HG02973 (cell line): ENCODE measurements around the gene TMEM150A.
"Not testable (repeated sequence)": the region's sequence is repeated elsewhere in the genome, so short reads cannot be mapped to it uniquely, and the experiment has no call there.

Source experiments
- ATAC-seq: cut with Tn5 transposase; IDR thresholded peaks from one replicate; pipeline ENCODE4 v1.9.1; 2021; ENCODE audit warnings: moderate library complexity; ENCODE audit not compliant: unreplicated experiment

TMEM150A gene

DNA sequence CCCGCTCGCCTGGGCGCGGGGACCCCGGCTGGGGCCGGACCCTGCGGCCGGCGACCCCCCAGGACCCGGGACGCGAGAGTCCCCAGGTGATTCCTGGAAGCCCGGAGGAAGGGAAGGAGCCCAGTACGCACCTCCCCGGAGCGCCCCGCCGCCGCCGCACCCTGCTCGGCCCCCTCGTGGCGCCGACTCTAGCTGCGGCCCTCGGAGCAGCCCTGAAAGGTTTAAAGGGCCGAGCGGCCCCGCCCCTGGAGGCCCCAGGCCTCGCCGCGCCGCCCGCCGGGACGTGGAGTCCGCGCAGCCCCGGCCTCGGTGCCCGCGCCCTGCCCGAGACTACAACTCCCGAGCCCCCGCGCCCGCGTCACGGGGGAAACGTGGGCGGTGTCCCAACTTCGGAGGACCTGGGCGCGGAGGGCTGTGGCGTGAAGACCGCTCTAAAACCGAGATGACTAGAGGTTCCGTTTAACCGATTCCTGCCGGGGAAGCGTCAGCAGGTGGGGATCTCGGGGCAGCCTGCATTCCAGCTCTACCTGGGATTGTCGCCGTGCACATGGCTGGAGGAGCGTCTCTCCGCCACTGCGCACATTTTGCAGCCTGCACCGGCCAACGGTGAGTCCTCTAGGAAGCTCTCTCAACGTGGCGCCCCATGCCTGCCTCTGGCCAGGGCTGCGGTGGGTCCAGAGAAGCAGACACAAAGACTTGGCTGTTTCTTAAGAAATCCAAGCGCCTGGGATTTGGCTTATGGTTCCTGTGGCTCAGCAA is at the start of gene TMEM150A:
TSS of gene TMEM150A (minus strand) at position 223 of the 759 bp plus-strand sequence. CDS start 750 bp downstream, outside the sequence.
- ATAC-seq = peak; percentile 92

GRCh38 chr2:85652056-85652455 is 49.6 kb upstream of the TMEM150A start:
- ATAC-seq = no peak

DNA sequence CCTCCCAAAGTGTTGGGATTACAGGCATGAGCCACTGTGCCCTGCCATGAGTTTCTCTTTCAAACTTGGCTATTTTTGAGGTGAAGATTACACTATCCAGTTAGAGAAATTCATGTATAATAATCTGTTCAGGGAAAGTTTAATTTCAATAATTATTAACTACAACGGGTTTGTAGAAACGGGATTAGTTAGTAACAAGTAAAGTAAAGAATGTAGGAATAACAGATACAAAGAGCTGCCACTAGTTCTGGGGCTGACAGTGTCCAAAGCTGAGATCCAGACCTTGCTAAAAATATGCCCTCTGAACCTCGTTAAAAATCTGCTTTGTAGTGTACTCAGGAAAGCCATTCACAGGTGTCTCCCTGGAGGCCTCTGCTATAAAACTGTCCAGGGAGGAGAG is 48.6 kb upstream of the TMEM150A start:
- no peak for ATAC-seq

- ATAC-seq = no peak
Observed at GRCh38 chr2:85650456-85650855, 48.0 kb upstream of the TMEM150A start.

DNA sequence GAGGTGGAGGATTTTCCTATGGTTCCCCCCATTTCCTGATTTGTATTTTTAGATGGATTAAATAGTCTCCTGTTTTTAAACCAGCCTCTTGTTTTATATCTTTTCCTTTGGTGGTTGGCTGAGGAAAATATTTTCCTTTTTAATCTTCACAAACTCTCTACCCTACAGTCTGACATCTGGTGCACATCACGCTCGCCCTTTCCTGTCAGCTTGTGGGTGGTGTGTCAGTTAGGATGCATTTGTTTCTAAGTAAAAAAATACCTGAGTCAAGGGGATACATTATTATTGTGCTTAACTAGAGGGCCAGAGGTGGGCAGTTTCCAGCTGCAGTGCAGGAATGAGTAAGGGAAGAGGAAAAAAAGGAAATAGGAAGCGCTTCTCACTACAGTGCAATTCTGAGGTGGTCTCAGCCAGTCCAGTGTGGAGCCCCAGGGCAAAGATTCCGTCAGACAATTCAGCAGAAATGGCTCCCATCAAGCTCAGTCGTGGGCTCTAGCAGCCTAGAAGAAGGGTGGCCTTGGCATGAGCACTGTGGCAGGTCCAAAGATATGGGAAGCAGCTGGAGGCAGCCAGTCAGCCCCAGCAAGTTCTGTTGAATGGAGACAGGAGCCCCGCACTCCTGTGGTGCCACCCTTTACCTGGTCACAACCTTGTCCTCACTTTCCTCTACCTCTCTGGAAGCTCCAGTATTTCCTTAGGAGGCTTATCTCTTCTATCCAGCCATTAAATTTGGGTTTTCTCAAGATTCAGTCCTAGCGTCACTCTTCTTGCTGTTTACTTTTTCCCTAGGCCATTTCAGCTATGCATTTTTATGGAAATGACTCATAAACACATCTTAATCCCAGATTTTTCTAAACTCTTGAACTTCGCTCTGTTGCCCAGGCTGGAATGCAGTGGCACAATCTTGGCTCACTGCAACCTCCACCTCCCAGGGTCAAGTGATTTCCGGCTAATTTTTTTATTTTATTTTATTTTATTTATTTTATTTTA is 47.0 kb upstream of the TMEM150A start:
- ATAC-seq = no peak

GRCh38 chr2:85648619-85649018 is 46.1 kb upstream of the TMEM150A start:
- no peak for ATAC-seq

DNA sequence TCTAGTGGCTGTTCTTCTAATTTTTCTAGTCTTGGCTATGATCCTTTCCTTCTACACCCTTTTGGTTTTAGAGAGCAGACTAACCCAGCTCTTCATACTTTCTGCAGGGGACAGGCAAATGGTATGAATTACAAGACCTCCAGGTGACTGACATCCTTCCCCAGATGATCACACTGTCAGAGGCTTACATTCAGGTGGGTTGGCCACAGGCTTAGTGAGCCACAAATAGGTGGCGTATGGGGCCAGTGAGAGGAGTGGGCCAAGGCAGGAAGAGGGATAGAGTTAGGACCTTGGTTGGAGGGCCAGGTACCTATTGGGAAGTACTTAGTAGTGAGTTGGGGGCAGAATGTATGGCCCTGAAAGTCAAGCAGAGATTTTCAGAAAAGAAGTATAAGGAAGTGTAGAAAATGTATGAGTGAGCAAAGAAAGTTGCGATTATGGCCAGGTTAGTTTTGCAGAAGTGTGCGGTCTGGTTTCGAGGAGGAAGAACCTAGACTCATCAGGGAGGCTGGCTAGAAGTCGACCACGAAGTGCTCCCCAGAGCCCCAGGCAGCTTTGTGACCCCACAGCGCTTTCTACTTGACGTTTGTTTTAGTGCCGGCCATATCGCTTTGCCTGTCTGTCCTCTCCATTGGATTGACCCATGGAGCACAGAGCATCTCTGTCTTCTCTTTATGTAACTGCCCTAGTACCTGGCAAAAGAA is 45.5 kb upstream of the TMEM150A start:
- ATAC-seq = peak; percentile 51

DNA sequence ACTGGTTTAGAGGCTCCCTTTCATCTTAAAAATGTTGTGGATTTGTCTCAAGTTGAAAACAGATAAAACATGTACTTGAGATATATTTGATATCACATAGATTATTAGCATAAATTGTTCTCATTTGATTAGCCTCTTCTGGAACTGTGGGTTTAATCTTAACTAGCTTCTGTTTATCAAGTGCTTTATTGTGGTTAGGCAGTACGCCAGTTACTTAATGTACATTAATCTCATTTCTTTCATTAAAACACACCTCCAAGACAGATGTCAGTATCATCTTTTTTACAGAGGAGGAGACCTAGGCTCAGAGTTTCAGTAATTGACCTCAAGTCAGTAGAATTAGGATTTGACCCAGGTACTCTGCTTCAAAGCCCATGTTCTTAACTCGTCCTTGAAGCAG is 43.7 kb upstream of the TMEM150A start:
- no peak for ATAC-seq

DNA sequence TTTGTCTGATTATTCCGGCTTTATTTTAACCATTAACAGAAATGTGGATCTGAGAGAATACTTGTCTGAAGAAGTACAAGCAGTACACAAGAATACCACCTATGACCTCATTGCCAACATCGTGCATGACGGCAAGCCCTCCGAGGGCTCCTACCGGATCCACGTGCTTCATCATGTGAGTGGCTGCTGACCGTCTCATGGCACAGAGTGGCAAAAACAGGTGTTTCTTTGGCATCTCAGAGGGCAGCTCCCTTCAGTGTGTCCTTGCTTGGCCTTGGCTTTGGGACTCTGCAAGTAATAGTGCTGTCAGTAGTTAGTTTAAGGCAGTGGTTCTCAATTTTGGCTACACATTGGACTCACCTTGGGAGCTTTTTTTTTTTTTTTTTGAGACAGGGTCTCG is 42.4 kb upstream of the TMEM150A start:
- no peak for ATAC-seq

GRCh38 chr2:85642725-85643124 is 40.2 kb upstream of the TMEM150A start:
- peak; percentile 59 for ATAC-seq

DNA sequence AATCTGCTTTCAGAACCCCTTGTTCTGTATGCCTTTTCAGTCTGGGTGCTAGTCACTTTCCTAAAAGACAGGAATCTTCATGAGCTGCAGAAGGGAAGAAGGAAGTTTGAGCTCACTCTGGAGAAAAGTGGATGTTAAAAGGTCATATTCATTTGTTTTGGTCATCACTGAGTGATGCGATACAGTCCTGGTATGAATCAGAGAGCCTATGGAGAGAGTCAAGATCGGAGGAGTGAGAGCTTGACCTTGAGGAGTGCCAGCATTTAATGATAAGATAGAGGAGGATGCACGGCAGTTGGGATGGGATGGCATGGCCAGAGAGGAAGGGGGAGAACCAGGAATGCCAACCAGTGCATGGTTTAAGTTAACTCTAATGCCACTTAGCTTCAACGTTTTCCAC is 33.1 kb upstream of the TMEM150A start:
- no peak for ATAC-seq

DNA sequence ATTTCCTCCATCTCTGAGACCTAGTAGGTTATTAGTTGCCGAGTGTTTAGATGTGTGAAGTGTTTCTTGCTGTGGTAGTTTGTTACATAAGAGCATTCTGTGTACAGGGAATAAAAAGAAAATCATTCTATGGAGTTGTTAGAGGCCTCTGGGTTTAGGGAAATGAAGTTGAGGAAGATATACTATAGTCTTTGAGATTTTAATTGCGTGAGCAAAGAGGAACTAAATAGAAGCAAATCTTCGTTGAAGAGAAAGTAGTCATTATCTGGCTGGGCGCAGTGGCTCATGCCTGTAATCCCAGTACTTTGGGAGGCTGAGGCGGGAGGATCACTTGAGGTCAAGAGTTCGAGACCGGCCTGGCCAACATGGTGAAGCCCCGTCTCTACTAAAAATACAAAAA is 32.5 kb upstream of the TMEM150A start:
- ATAC-seq = no peak

- ATAC-seq = no peak
Observed at GRCh38 chr2:85631316-85631715, 28.8 kb upstream of the TMEM150A start.

GRCh38 chr2:85628658-85629057 is 26.2 kb upstream of the TMEM150A start:
- ATAC-seq = no peak

DNA sequence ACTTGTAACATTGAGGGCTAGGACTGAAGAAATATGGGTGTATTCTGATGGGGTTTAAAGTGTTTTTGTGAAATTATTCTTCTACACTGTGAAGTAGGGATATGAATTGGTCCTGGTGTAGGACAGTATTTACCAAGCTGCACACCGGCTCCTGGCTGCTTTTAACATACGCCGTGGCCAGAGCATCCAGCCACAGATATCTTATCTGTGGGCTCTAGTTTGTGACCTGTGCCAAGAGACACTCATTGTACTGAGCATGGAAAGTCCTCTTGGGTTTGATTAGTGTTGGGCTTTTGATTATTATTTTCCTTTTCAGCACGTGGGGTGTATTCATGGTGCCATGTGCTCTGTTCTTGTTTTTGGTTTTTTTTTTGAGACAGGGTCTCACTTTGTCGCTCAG is 21.5 kb upstream of the TMEM150A start:
- ATAC-seq = no peak

DNA sequence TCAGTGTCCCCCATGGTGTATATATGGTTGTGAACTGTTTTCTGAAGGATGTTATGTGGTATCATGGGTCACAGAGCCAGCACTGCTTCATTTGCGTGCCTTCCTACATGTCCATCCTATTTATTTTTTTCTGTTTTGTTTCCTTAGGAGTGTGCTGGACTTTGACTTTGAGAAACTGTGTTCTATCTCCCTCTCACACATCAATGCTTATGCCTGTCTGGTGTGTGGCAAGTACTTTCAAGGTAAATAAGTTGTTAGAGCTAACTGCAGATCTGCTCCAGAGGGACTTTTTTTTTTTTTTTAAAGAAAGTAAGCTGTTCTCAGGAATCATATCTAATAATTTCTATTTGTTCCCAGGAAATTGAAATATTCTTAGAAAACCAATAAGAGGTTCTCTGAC is 18.8 kb upstream of the TMEM150A start:
- no peak for ATAC-seq

GRCh38 chr2:85619617-85620016 is 17.1 kb upstream of the TMEM150A start:
- no peak for ATAC-seq

- ATAC-seq = not testable (repeated sequence)
Observed at GRCh38 chr2:85617723-85618122, 15.2 kb upstream of the TMEM150A start.

DNA sequence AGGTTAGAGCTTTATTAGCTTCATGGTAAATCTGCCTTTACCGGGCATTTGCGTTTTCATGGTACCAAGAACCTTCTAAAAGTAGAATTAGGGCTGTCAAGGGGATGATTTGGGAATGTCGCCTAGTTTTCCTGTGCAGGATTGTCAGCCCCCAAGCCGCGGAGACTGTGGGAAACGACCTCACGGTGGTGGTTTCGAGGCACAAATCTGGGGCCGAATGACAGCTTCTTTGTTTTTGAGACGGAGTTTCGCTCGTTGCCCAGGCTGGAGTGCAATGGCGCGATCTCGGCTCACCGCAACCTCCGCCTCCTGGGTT is 12.9 kb upstream of the TMEM150A start:
- ATAC-seq = no peak

DNA sequence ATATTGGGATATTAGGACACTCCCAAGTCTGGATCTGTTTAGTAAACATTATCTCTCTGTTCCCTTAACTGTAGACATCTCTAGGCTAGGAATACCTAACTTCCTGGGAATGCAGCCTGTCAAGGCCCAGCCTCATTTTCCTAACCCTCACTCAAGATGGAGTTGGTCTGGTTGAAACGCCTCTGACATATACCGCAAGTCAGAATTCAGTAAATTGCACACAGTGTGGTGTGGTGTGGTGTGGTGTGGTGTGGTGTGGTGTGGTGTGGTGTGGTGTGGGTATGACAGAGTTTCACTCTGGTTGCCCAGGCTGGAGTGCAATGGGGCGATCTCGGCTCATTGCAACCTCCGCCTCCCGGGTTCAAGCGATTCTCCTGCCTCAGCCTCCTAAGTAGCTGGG is 12.3 kb upstream of the TMEM150A start:
- not testable (repeated sequence) for ATAC-seq

DNA sequence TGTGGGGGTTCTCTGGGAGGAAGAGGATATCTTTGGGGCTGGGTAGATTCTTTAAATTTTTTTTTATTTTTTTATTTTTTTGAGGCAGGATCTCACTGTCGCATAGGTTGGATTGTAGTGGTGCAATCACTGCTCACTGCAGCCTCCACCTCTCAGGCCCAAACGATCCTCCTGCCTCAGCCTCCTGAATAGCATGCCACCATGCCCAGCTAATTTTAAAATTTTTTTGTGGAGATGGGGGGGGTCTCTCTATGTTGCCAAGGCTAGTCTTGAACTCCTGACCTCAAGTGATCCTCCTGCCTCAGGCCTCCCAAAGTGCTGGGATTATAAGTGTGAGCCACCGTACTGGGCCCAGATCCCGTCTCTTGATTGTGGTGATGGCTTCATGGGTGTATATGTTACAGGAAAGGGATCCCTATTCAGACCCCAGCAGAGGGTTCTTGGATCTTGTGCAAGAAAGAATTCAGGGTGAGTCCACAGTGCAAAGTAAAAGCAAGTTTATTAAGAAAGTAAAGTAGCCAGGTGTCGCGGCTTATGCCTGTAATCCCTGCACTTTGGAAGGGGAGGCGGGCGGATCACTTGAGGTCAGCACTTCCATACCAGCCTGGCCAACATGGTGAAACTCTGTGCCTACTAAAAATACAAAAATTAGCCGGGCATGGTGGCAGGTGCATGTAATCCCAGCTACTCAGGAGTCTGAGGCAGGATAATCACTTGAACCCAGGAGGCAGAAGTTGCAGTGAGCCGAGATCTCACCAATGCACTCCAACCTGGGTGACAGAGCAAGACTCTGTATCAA is 11.4 kb upstream of the TMEM150A start:
- ATAC-seq = no peak
